OCI-LY7 (cell line): ENCODE measurements around the gene TMEM178B.

Experiments
- CTCF ChIP-seq: fragments of 200-600 bp; sonication (generic); conservative IDR thresholded peaks from 2 replicates; pipeline ENCODE4 v1.5.1; 2014; ENCODE audit warnings: mild to moderate bottlenecking, antibody characterized with exemption, low read length, moderate library complexity, mixed read lengths
- EZH2phosphoT487 ChIP-seq: fragments of 200-600 bp; sonication (generic); IDR thresholded peaks from 2 replicates; pipeline ENCODE4 v1.6.1; 2018; ENCODE audit warnings: low read depth, borderline replicate concordance, mild to moderate bottlenecking, mixed run types, antibody characterized with exemption, low read length, moderate library complexity, mixed read lengths

GRCh38 chr7:141511316-141511675, 437.4 kb downstream of the TMEM178B start:
- no peak for TF ChIP-seq CTCF
- TF ChIP-seq EZH2phosphoT487 = no peak
